Gastrocnemius medialis (tissue), 4 donors: ENCODE data around the gene BCKDK. TPM values are rescaled to one million over a fixed set of nuclear protein-coding genes. Genes with fewer than 3 reads are reported as not detected.

Experiments
- ATAC-seq, 2 donors: fragments of 150-250 bp; one replicate each; pipeline ENCODE4 v1.9.1; 2016
- DNase-seq, 2 donors: peaks; one replicate each; pipeline ENCODE4 v3.0.0-alpha.2; 2019
- H3K27ac ChIP-seq, 4 donors: fragments of 200-600 bp; sonication (generic); 1 replicate in 1 of 4; 2 replicates in 3 of 4; pipeline ENCODE4 v1.5.1; 2016 to 2018; ENCODE audit warnings: mild to moderate bottlenecking in 2 of 4, moderate library complexity in 1 of 4
- H3K27me3 ChIP-seq, 3 donors: fragments of 200-600 bp; sonication (generic) in 2 of 3; 1 replicate in 1 of 3; 2 replicates in 2 of 3; pipeline versions ENCODE4 v1.5.1 to v1.6.0; 2016 to 2019; ENCODE audit warnings: mild to moderate bottlenecking in 1 of 3, moderate library complexity in 1 of 3
- H3K36me3 ChIP-seq, 2 donors: fragments of 200-600 bp; sonication (generic) in 1 of 2; one replicate each; pipeline ENCODE4 v1.5.1; 2017 to 2018
- H3K4me1 ChIP-seq, 2 donors: fragments of 200-600 bp; sonication (generic) in 1 of 2; one replicate each; pipeline ENCODE4 v1.5.1; 2016 to 2017; ENCODE audit warnings: mild to moderate bottlenecking in 2 of 2
- H3K4me3 ChIP-seq, 4 donors: fragments of 200-600 bp; sonication (generic) in 3 of 4; 1 replicate in 1 of 4; 2 replicates in 3 of 4; pipeline ENCODE4 v1.5.1; 2016 to 2019; ENCODE audit warnings: mild to moderate bottlenecking in 2 of 4
- H3K9me3 ChIP-seq, 3 donors: fragments of 200-600 bp; sonication (generic) in 2 of 3; 1 replicate in 1 of 3; 2 replicates in 2 of 3; pipeline ENCODE4 v1.5.1; 2016 to 2019
- POLR2A ChIP-seq, 2 donors: fragments of 450-650 bp; IDR thresholded peaks; one replicate each; pipeline ENCODE4 v1.6.1; 2017; ENCODE audit warnings: antibody characterized with exemption in 2 of 2, mild to moderate bottlenecking in 2 of 2, moderate library complexity in 2 of 2
- in situ Hi-C, 4 donors: fragments of 200-750 bp; cut with MboI; loops; one replicate each; pipeline versions ENCODE4 v1.15.0 to v1.8.0; 2017; ENCODE audit warnings: low sequenced_read_pairs in 4 of 4
- intact Hi-C: fragments of 100-400 bp; cut with DNase I; formaldehyde crosslinking; loops from one replicate; pipeline ENCODE4 v1.15.1; 2023; ENCODE audit warnings: low total_unique reads
- total RNA-seq, 4 donors: library from RNA; depleted of rRNA; stranded (reverse); fragments of >200 nt; gene quantifications; one replicate each; pipeline versions ENCODE4 v1.1.0 to v1.2.3, GENCODE V29; 2016
- TF ChIP-seq, protein P1 (sequence below), 5 experiments: fragments of 450-650 bp in 3 of 5; fragments of 200-600 bp in 2 of 5; sonication (generic) in 2 of 5; IDR thresholded peaks in 4 of 5; conservative IDR thresholded peaks in 1 of 5; 1 replicate in 4 of 5; 2 replicates in 1 of 5; pipeline ENCODE4 v1.5.1; 2016 to 2019; ENCODE audit warnings: antibody characterized with exemption in 5 of 5, mild to moderate bottlenecking in 3 of 5, moderate library complexity in 3 of 5

BCKDK gene
- total RNA-seq, 4 donors from 2014 or later: 24.7 to 68.9 (median 50.9) TPM

DNA sequence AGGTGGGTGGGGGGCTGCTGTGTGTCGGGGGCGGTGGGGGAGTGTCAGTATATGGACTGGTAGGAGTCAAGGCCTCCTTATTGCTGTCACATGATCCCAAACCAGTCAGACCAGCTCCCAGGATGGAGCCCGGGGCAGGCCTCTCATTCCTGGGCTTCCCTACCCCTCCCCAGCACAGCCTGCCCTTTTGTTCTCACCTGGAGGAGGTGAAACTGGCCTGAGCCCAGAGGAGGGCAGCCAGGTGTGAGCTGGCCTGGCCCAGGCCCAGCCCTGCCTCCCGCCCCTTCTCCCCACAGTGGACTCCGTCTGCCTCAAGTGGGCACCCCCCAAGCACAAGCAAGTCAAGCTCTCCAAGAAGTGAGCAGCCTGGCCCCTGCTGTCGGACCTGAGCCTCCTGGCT, 22.7 kb downstream of the BCKDK start:
- Histone ChIP-seq H3K9me3 (no peaks in the 10 kb centered on the region), H3K4me1 (peaks cover 29 to 37% of the 10 kb centered on the region in 2 donors), H3K36me3 (peaks cover 0 to 37% of the 10 kb centered on the region in 2 donors), H3K4me3 (no peak overlapping the region), H3K27ac (no peak overlapping the region), H3K27me3 (no peaks in the 10 kb centered on the region)
- ATAC-seq (no peak), DNase-seq (no peak)
- in situ Hi-C loops (no loop called here), intact Hi-C loops (no loop called here)
- TF ChIP-seq, protein P1, sequence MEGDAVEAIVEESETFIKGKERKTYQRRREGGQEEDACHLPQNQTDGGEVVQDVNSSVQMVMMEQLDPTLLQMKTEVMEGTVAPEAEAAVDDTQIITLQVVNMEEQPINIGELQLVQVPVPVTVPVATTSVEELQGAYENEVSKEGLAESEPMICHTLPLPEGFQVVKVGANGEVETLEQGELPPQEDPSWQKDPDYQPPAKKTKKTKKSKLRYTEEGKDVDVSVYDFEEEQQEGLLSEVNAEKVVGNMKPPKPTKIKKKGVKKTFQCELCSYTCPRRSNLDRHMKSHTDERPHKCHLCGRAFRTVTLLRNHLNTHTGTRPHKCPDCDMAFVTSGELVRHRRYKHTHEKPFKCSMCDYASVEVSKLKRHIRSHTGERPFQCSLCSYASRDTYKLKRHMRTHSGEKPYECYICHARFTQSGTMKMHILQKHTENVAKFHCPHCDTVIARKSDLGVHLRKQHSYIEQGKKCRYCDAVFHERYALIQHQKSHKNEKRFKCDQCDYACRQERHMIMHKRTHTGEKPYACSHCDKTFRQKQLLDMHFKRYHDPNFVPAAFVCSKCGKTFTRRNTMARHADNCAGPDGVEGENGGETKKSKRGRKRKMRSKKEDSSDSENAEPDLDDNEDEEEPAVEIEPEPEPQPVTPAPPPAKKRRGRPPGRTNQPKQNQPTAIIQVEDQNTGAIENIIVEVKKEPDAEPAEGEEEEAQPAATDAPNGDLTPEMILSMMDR (IDR thresholded peaks at IDR 0.05 in 4 of 5, conservative IDR thresholded peaks at IDR 0.05 in 1 of 5): no peak
- TF ChIP-seq POLR2A (IDR thresholded peaks at IDR 0.05): no peak

DNA sequence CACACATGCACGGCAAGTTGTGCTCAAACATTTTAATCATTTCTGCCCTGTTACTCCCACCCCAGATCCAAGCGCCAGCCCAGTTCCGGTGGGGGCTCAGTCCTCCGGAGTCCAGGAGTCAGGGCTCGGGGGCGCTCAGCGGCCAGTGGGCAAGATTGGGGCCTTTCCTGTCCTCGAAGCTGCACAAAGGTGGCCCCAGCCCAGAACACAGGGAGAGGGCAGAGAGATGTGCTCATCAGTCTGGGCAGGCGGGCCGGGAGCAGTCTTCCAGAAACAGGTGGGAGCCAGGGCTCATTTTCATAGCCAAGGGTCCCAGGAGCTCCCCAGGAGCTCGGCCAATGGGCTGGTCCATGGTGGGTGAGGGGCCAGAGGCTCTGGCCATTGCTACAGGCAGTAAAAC, 23.2 kb downstream of the BCKDK start:
- ATAC-seq (no peak), DNase-seq (no peak)
- peaks cover 29 to 32% of the 10 kb centered on the region in 2 donors for H3K4me1 ChIP-seq
- intact Hi-C loops (no loop called here), in situ Hi-C loops (no loop called here)
- H3K4me3 ChIP-seq: no peak overlapping the region
- no peaks in the 10 kb centered on the region for H3K9me3 ChIP-seq
- TF ChIP-seq POLR2A (IDR thresholded peaks at IDR 0.05): no peak
- TF ChIP-seq, protein P1 (IDR thresholded peaks at IDR 0.05 in 4 of 5, conservative IDR thresholded peaks at IDR 0.05 in 1 of 5): no peak
- H3K27me3 ChIP-seq: no peaks in the 10 kb centered on the region
- no peak overlapping the region for H3K27ac ChIP-seq
- H3K36me3 ChIP-seq: peaks cover 0 to 37% of the 10 kb centered on the region in 2 donors

DNA sequence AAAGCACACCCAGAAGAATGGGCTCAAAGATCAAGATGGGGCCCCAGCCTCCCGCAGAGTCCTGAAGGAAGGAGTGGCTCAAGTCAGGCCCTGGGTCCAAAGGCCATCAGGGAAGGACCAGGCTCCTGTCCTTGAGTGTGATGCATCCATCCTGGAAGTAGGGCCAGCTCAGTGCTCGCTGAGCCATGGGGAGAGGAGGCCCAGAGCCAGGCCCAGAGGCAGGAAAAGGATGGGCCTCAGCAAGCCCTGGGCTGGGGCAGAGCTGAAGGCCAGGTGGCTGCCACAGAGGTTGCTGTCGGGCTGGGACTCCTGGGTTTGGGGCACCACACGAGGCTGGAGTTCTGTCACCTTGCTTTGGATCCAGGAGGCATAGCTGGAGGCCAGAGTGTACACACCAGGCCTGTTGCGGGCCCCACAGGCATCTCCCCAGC, 23.7 kb downstream of the BCKDK start:
- no peak for TF ChIP-seq POLR2A (IDR thresholded peaks at IDR 0.05)
- TF ChIP-seq, protein P1 (IDR thresholded peaks at IDR 0.05 in 4 of 5, conservative IDR thresholded peaks at IDR 0.05 in 1 of 5): no peak
- Histone ChIP-seq H3K9me3 (no peaks in the 10 kb centered on the region), H3K4me3 (no peak overlapping the region), H3K27ac (no peak overlapping the region), H3K27me3 (no peaks in the 10 kb centered on the region), H3K4me1 (peaks cover 28 to 29% of the 10 kb centered on the region in 2 donors), H3K36me3 (peaks cover 0 to 37% of the 10 kb centered on the region in 2 donors)
- in situ Hi-C loops (no loop called here), intact Hi-C loops (no loop called here)
- no peak for ATAC-seq
- no peak for DNase-seq

DNA sequence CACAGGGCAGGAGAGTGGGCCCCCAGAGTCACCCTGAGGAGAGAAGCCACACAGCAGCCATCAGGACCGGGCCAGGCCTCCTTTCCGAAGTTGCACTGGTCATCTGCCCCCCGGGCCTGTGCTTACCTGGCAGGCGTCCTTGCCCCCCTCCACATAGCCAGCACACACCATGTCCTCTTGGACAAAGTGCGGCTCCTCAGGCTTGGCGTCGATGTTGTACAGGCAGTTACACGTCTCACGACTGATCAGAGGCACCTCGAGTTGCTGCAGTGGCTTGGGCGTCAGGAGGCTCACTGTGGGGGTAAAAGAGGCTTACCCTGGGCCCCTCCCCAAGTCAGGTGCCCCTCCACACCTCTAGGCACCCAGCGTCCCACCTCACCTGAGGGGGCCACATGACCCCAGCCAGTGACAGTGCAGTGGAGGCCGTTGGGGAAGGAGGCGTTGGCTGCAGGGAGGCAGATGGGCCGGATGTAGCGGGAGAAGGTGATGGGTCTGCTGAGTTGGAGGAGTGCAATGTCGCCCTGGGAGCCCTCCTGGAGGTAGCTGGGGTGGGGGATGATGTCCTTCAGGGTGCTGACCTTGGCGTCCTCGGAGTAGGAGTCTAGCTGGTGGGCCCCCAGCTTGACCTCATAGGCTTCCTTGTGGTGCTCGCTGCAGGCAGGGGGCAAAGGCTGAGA, 24.3 kb downstream of the BCKDK start:
- TF ChIP-seq POLR2A (IDR thresholded peaks at IDR 0.05): no peak
- TF ChIP-seq, protein P1 (IDR thresholded peaks at IDR 0.05 in 4 of 5, conservative IDR thresholded peaks at IDR 0.05 in 1 of 5): no peak
- Histone ChIP-seq H3K4me3 (no peak overlapping the region), H3K36me3 (peaks cover 0 to 37% of the 10 kb centered on the region in 2 donors), H3K4me1 (peaks cover 22 to 23% of the 10 kb centered on the region in 2 donors), H3K27ac (no peak overlapping the region), H3K9me3 (no peaks in the 10 kb centered on the region), H3K27me3 (no peaks in the 10 kb centered on the region)
- intact Hi-C loops (no loop called here), in situ Hi-C loops (no loop called here)
- DNase-seq: no peak
- no peak for ATAC-seq
